ENCODE data around the gene P2RY6. TPM values are rescaled to one million over a fixed set of nuclear protein-coding genes. Genes with fewer than 3 reads are reported as not detected.

P2RY6 gene
- 1 to 10 TPM in 2 of 4 donors, under 1 TPM in 2; 0.38 to 2.2 (median 1.4) TPM for total RNA-seq

GRCh38 chr11:73271936-73272679 is at the start of gene P2RY6:
P2RY6 (plus strand) TSS chr11:73272338; CDS start chr11:73296519, 24,181 bp downstream.
- no peak for TF ChIP-seq CTCF (IDR thresholded peaks at IDR 0.05; ENCODE audit: low read depth)

GRCh38 chr11:73223998-73224730 is 48.0 kb upstream of the P2RY6 start:
- no peak for TF ChIP-seq CTCF (IDR thresholded peaks at IDR 0.05; ENCODE audit: low read depth)

- no peak for TF ChIP-seq CTCF (IDR thresholded peaks at IDR 0.05; ENCODE audit: low read depth)
Measured at GRCh38 chr11:73225001-73225686, 47.0 kb upstream of the P2RY6 start.

GRCh38 chr11:73225851-73226250 is 46.3 kb upstream of the P2RY6 start:
- TF ChIP-seq CTCF (IDR thresholded peaks at IDR 0.05; ENCODE audit: low read depth) = no peak

DNA sequence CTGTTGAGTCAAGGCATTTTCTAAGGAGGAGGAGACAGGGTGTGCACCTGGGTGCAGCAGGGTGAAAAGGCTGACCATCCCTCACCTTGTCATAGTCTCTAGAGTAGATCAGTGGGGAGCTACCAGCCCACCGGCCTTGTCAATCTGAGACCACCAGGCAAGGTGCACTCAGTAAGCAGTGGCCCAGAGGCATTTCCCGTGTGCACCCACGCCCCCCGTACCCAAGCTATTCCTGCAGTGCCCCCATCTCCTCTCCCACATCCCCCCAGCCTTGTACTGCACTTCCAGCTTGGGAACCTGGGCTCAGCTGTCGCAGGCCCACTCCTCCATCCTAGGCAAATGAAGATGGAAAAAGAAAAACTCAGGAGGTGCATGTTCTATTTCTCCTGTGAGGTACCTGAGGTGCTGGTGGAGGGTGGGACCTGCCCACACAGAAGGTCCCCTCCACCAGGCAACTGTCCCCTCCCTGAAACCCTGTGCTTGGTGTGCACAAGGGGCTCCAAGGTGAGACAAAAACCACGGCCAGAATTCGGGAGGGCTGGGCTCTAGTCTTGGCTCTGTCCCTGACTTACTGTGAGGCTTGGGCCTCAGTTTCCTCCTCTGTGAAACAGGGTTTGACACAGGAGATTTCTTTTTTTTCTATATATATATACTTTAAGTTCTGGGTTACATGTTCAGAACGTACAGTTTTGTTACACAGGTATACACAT is 45.7 kb upstream of the P2RY6 start:
- no peak for TF ChIP-seq CTCF (IDR thresholded peaks at IDR 0.05; ENCODE audit: low read depth)

GRCh38 chr11:73227571-73228211 is 44.4 kb upstream of the P2RY6 start:
- TF ChIP-seq CTCF (IDR thresholded peaks at IDR 0.05; ENCODE audit: low read depth) = no peak

Data from subcutaneous adipose tissue (tissue), 4 donors.